ENCODE results near the gene NCOA3. TPM values are rescaled to one million over a fixed set of nuclear protein-coding genes. Genes with fewer than 3 reads are reported as not detected.

NCOA3 gene
- total RNA-seq, 2 experiments from 2014 or later, result 66.2 to 73.7 TPM

DNA sequence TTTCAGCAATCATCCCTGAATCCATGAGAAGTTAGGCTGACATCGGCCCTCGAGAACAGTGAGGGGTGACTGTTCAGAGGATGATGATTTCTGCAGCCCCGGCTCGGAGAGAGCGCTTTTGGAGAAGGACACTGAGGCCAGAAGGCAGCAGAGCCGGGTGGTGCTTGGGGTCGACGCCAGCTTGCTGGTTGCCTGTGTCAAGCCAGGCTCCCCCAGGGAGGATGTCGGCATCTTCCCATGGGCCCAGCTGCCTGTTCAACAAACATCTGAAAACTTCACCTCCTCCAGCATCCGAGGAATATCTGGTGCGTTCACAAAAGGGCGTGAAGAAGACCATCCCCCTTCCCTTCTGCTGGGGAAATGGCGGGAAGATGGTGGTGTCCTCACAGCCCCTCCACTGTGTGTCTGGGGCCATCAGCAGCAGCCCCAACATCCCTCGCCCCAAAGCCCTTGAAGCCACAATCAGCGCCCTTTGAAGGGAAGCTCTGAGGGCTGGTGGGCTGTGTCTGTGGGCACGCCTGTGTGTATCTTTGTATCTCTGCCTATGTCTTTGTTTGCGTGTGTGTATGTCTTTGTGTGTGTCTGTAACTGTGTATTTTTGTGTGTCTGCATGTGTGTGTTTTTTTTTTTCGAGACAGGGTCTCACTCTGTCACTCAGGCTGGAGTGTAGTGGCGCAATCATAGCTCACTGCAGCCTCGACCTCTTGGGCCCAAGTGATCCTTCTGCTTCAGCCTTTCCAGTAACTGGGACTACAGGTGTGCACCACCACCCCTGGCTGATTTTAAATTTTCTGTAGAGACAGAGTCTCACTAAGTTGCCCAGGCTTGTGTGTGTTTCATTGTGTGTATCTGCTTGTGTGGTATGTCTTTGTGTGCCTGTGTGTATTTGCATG, 185.7 kb downstream of the NCOA3 start:
- intact Hi-C loops (cut with micrococcal nuclease), result loop anchor here (10.0 kb wide), 1 partner anchor 437 kb away; no protein-coding TSS in a partner anchor
- ChIA-PET POLR2A (interaction anchor here (0.6 kb wide), 1 partner anchor 68 kb away, joined by 3 read pairs; no protein-coding TSS in a partner anchor), CTCF (no interaction called here)
- Mint-ChIP-seq H3K4me3 (no peak overlapping the region), H3K9me3 (peaks cover 11% of the 10 kb centered on the region), H3K27me3 (no peaks in the 10 kb centered on the region), H3K27ac (no peak overlapping the region), H3K4me1 (ENCODE audit: low read depth) (no peaks in the 10 kb centered on the region), H3K36me3 (ENCODE audit: low read depth) (no peaks in the 10 kb centered on the region)
- ATAC-seq, result no peak
- DNase-seq, result no peak
- TF ChIP-seq, protein P1, sequence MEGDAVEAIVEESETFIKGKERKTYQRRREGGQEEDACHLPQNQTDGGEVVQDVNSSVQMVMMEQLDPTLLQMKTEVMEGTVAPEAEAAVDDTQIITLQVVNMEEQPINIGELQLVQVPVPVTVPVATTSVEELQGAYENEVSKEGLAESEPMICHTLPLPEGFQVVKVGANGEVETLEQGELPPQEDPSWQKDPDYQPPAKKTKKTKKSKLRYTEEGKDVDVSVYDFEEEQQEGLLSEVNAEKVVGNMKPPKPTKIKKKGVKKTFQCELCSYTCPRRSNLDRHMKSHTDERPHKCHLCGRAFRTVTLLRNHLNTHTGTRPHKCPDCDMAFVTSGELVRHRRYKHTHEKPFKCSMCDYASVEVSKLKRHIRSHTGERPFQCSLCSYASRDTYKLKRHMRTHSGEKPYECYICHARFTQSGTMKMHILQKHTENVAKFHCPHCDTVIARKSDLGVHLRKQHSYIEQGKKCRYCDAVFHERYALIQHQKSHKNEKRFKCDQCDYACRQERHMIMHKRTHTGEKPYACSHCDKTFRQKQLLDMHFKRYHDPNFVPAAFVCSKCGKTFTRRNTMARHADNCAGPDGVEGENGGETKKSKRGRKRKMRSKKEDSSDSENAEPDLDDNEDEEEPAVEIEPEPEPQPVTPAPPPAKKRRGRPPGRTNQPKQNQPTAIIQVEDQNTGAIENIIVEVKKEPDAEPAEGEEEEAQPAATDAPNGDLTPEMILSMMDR (IDR thresholded peaks at IDR 0.05), result no peak

DNA sequence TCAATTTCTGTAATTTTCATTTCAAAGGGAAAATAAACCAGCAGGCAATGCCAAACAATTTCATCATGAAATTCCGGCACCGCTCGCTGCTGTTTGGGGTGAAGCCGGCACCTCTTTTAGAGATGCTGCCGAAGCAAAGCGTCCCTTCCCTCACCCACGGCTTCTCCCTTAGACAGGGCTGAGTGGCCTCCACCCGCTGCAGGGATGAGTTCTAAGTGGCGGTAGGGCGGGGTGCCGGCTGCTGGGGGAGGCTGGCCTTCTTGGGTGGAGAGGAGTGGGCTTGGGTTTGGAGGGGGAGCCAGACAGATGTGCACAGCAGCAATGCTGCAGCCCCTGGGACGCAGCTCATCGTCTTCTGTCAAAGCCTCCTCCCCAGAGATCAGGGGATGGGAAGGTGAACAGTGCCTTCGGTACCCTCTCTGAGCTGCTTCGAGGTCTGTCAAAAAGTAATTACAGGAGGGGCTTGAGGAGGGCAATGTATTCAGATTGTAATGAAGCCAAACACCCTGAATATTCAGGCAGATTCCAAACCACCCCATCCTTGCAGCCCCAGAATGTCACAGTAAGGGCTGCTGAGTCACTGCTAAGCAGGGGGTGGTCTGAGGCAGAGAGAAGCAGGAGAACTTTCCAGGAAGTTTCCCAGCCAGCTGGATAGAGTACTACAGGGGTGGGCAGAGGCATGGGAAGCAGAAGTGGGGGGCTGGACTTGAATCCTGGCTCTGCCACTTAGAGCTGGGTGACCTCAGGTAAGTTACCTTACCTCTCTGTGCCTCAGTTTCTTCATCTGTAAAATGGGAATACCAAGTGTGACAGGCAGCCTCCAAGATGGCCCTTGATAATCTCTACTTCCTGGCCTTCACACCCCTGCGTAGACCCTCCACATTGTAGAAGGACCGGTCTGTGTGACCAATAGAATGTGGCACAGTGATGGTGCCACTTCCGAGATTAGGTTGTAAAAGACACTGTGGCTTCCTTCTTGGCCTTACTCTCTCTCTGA, 187.0 kb downstream of the NCOA3 start:
- no peaks in the 10 kb centered on the region for H3K27me3 Mint-ChIP-seq
- ChIA-PET CTCF (interaction anchor here (1.0 to 1.3 kb wide), 2 partner anchors 11 to 932 kb away, joined by 3 to 4 read pairs; no protein-coding TSS in a partner anchor), POLR2A (no interaction called here)
- H3K4me3 Mint-ChIP-seq, result no peak overlapping the region
- intact Hi-C loops (cut with micrococcal nuclease), result loop anchor here (10.0 kb wide), 1 partner anchor 436 kb away; no protein-coding TSS in a partner anchor
- TF ChIP-seq, protein P1 (IDR thresholded peaks at IDR 0.05), result no peak
- H3K36me3 Mint-ChIP-seq (ENCODE audit: low read depth), result no peaks in the 10 kb centered on the region
- peaks cover 12% of the 10 kb centered on the region for H3K9me3 Mint-ChIP-seq
- H3K4me1 Mint-ChIP-seq (ENCODE audit: low read depth), result no peaks in the 10 kb centered on the region
- H3K27ac Mint-ChIP-seq, result no peak overlapping the region
- DNase-seq (no peak), ATAC-seq (no peak)

DNA sequence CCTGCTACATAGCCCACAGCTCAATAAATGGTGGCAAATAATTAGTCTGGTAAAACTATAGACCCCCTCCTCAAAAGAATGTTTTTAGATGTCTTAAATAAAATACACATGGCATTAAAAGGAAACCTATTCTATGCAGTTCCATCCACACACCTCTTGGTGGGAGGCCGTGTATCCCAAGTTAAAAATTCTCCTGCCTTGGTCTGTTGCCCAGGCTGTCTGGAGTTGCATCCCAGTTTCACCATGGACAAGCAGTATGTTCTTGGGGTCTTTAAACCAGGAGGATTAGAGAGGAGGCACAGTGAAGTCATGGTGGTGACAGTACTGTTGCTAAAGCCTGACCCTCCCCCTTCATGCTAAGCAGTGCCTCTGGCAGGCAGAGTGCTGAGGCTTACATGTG, 188.0 kb downstream of the NCOA3 start:
- ChIA-PET POLR2A (no interaction called here), CTCF (interaction anchor here (1.3 kb wide), 1 partner anchor 12 kb away, joined by 4 read pairs; no protein-coding TSS in a partner anchor)
- Mint-ChIP-seq H3K9me3 (peaks cover 12% of the 10 kb centered on the region), H3K4me1 (ENCODE audit: low read depth) (no peaks in the 10 kb centered on the region), H3K36me3 (ENCODE audit: low read depth) (no peaks in the 10 kb centered on the region), H3K27me3 (no peaks in the 10 kb centered on the region), H3K4me3 (no peak overlapping the region), H3K27ac (no peak overlapping the region)
- ATAC-seq (no peak), DNase-seq (no peak)
- TF ChIP-seq, protein P1 (IDR thresholded peaks at IDR 0.05), result no peak
- intact Hi-C loops (cut with micrococcal nuclease), result loop anchor here (10.0 kb wide), 1 partner anchor 435 kb away; no protein-coding TSS in a partner anchor

DNA sequence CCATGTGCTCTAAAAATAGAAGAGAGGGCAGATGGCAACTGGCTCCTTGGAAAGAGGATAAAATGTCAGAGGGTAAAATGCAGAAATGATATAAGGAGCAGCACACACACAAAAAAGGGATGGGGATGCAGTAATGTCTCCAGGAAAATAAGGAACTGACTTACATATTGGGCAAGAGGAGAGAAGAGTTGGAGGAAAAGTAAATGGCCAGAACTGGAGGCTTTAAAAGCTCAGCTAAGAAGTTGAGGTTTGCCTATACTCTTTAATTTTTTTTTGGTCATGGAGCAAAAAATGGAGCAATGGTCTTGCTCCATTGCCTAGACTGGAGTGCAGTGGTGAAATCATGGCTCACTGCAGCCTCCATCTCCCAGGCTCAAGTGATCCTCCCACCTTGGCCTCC, 189.9 kb downstream of the NCOA3 start:
- H3K27ac Mint-ChIP-seq, result no peak overlapping the region
- peaks cover 12% of the 10 kb centered on the region for H3K9me3 Mint-ChIP-seq
- DNase-seq, result no peak
- ChIA-PET POLR2A (interaction anchor here (0.6 to 1.1 kb wide), 2 partner anchors 50 to 238 kb away, joined by 3 read pairs; no protein-coding TSS in a partner anchor), CTCF (interaction anchor here (1.3 to 3.6 kb wide), 4 partner anchors 13 to 929 kb away, joined by 3 to 25 read pairs (median 4); no protein-coding TSS in a partner anchor)
- ATAC-seq, result no peak
- H3K27me3 Mint-ChIP-seq, result no peaks in the 10 kb centered on the region
- no peak overlapping the region for H3K4me3 Mint-ChIP-seq
- H3K4me1 Mint-ChIP-seq (ENCODE audit: low read depth), result peaks cover 5% of the 10 kb centered on the region
- TF ChIP-seq, protein P1 (IDR thresholded peaks at IDR 0.05), result no peak
- no peaks in the 10 kb centered on the region for H3K36me3 Mint-ChIP-seq (ENCODE audit: low read depth)
- intact Hi-C loops (cut with micrococcal nuclease), result no loop called here

Data from activated CD8-positive, alpha-beta T cell treated with anti-CD3 and anti-CD28 coated beads for 36 hours (primary cell).